ENCODE measurements around the gene SHLD1.

DNA sequence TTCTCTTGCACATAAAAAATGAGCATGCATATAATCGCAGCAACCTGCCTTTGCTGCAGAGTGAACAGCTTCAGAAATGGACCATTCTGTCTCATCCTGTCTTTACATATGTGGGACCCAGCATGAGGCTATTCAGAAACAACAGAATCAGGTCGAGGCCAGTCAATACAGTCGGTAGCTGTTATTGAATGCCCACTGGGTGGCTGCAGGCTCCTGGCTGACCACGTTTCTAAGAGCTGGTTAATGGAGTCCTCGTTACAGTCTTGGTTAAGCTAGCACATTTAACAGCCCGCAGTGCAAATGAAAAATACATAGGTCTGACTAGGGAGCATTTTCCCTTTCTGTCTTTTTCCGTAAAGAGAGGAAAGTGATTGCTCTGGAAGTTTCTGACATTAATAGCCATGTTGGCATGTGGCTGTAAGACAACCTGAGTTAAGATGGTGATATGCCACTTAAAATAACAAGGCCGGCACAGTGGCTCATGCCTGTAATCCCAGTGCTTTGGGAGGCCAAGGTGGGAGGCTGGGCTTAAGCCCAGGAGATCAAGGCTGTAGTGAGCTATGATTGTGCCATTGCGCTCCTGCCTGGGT lies 75.0 kb downstream of the SHLD1 start:
- TF ChIP-seq EZH2 (IDR thresholded peaks at IDR 0.05; ENCODE audit: insufficient read depth, poor library complexity, severe bottlenecking) (no peak), EZH2phosphoT487 (IDR thresholded peaks at IDR 0.05; ENCODE audit: insufficient read depth, low read depth) (no peak)

Data from GM23248 (cell line).